ENCODE data around the gene SNX10.

DNA sequence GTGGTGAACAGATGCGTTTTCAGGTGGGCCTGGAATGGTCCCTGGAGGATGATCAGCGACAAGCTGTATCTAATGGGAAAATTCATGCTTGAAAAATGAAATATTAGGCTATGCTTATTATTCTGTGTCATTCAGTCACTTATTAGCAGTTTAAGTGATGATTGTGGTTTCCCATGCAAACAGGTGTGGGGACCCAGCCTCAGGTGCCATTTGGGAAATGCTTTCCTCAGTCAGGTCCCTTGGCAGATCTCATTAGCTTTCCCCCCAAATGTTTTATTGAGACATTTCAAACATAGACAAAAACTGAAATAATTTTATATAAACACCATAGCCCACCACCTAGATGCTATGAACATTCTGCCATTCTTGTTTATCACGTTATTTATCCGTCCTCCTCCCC lies 411 bp upstream of the SNX10 start:
- no peak for TF ChIP-seq CTCF (IDR thresholded peaks at IDR 0.05)
- no peak for TF ChIP-seq POLR2A (IDR thresholded peaks at IDR 0.05)

Data from adrenal gland (tissue), 5 donors.